ENCODE measurements around the gene PBX4. TPM values are rescaled to one million over a fixed set of nuclear protein-coding genes. Genes with fewer than 3 reads are reported as not detected.
A peak's percentile ranks its signal among the peaks of the same experiment; 100 is the strongest.

PBX4 gene
- total RNA-seq, 1 experiment from 2014 or later = 11.6 TPM

DNA sequence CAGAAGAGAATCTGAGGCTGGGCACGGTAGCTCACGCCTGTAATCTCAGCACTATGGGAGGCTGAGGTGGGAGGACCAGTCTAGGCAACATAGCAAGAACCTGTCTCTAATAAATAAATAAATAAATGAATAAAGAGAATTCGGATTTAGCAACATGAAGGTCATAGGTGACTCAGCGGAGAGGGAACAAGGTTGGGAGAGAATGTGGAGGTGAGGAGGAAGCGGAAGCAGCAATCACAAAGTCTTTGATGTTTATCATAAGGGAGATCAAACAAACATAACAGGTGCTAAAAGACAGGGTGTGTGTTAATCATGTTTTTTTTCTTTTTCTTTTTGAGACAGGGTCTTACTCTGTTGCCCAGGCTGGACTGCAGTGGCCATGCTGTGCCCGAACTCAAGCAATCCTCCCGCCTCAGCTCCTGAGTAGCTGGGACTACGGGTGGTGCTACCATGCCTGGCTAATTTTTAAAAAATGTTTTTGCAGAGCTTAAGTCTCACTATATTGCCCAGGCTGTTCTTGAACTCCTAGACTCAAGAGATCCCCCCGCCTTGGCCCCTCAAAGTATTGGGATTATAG is 16.3 kb downstream of the PBX4 start:
- Histone ChIP-seq H3K79me2 (ENCODE audit: insufficient read depth, low read length) (peaks cover 7% of the 10 kb centered on the region; the same call in 1 of the 2 replicates), H3K4me3 (replicated peaks in 1 of 2; ENCODE audit: low read depth in 1 of 2, low read length in 2 of 2) (no peak overlapping the region), H3K4me2 (ENCODE audit: low read length) (no peak overlapping the region), H3K9ac (ENCODE audit: low read length) (no peak overlapping the region), H4K20me1 (ENCODE audit: insufficient read depth) (no peaks in the 10 kb centered on the region), H3K4me1 (ENCODE audit: control insufficient read depth in 1 of 2, insufficient read depth in 2 of 2, low read length in 2 of 2) (peaks cover 18 to 32% of the 10 kb centered on the region in 2 experiments), H3K9me3 (ENCODE audit: control insufficient read depth in 1 of 2, insufficient read depth in 1 of 2, low read depth in 1 of 2, low read length in 2 of 2) (no peaks in the 10 kb centered on the region), H3K27me3 (ENCODE audit: insufficient read depth, low read length) (no peaks in the 10 kb centered on the region), H3K9me2 (ENCODE audit: insufficient read depth) (no peaks in the 10 kb centered on the region), H2AFZ (ENCODE audit: low read depth, low read length, poor library complexity, severe bottlenecking) (no peak overlapping the region), H3K27ac (ENCODE audit: low read depth, low read length) (no peak overlapping the region), H3K36me3 (ENCODE audit: control insufficient read depth in 1 of 2, insufficient read depth in 2 of 2, low read length in 2 of 2) (no peaks in the 10 kb centered on the region; a peak in 2 of 4 replicates)
- ChIA-PET RAD21 (ENCODE audit: low non-redundant PET in 1 of 2, low total read pairs in 2 of 2, uncharacterized antibody in 2 of 2, unreplicated experiment in 2 of 2) (no interaction called here), CTCF (no interaction called here), POLR2A (interaction anchor here (0.6 to 1.0 kb wide), 2 partner anchors 26 to 55 kb away, joined by 3 read pairs; partner anchors contain the start of gene LPAR2)
- no peak for TF ChIP-seq EGR1 (IDR thresholded peaks at IDR 0.05; ENCODE audit: low read depth)
- no peak for TF ChIP-seq EZH2 (IDR thresholded peaks at IDR 0.05)
- no peak for TF ChIP-seq POLR2AphosphoS5 (IDR thresholded peaks at IDR 0.05; ENCODE audit: low read depth, low read length)
- TF ChIP-seq YY1 (IDR thresholded peaks at IDR 0.05; ENCODE audit: extremely low read depth, insufficient replicate concordance, low read depth, low read length) = no peak
- TF ChIP-seq, protein P1, sequence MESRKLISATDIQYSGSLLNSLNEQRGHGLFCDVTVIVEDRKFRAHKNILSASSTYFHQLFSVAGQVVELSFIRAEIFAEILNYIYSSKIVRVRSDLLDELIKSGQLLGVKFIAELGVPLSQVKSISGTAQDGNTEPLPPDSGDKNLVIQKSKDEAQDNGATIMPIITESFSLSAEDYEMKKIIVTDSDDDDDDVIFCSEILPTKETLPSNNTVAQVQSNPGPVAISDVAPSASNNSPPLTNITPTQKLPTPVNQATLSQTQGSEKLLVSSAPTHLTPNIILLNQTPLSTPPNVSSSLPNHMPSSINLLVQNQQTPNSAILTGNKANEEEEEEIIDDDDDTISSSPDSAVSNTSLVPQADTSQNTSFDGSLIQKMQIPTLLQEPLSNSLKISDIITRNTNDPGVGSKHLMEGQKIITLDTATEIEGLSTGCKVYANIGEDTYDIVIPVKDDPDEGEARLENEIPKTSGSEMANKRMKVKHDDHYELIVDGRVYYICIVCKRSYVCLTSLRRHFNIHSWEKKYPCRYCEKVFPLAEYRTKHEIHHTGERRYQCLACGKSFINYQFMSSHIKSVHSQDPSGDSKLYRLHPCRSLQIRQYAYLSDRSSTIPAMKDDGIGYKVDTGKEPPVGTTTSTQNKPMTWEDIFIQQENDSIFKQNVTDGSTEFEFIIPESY (IDR thresholded peaks at IDR 0.05; ENCODE audit: extremely low read depth, insufficient replicate concordance, low read length) = no peak
- TF ChIP-seq TCF7L2 (IDR thresholded peaks at IDR 0.05; ENCODE audit: borderline replicate concordance, extremely low read depth, insufficient read depth, insufficient read length) = peak; percentile 28
- no peak for DNase-seq (ENCODE audit: low read depth, low spot score)
- no peak for ATAC-seq
- BruUV-seq (replicated peaks) = no TSS peak
- intact Hi-C loops (cut with micrococcal nuclease) = no loop called here
